NCI-H187 (cell line): Measurements from ENCODE around the gene NRCAM.
"Not testable (repeated sequence)": the region's sequence is repeated elsewhere in the genome, so short reads cannot be mapped to it uniquely, and the experiment has no call there.

ENCODE experiments used
- DNase-seq, 2 experiments: peaks; one replicate each; lab custom pipeline; 2025; lab: John Stamatoyannopoulos, UW

Gene NRCAM

GRCh38 chr7:108345710-108346336, 110.4 kb downstream of the NRCAM start:
- no peak for DNase-seq

GRCh38 chr7:108340856-108341411, 115.3 kb downstream of the NRCAM start:
- DNase-seq, result no peak

GRCh38 chr7:108340406-108340805, 115.8 kb downstream of the NRCAM start:
- not testable (repeated sequence) for DNase-seq

GRCh38 chr7:108335269-108335918, 120.8 kb downstream of the NRCAM start:
- peak; percentile 79 to 89 for DNase-seq

GRCh38 chr7:108332937-108333336, 123.3 kb downstream of the NRCAM start:
- DNase-seq, result no peak

GRCh38 chr7:108331971-108332370, 124.3 kb downstream of the NRCAM start:
- no peak for DNase-seq

- no peak for DNase-seq
These were observed 126.0 kb downstream of the NRCAM start for GRCh38 chr7:108330227-108330626.

- no peak for DNase-seq
These were observed 126.7 kb downstream of the NRCAM start for GRCh38 chr7:108329514-108329913.

- DNase-seq, result no peak
These were observed 128.0 kb downstream of the NRCAM start for GRCh38 chr7:108328174-108328651.

- DNase-seq, result no peak
These were observed 128.9 kb downstream of the NRCAM start for GRCh38 chr7:108327353-108327752.

GRCh38 chr7:108326938-108327337, 129.3 kb downstream of the NRCAM start:
- no peak for DNase-seq

- no peak for DNase-seq
These were observed 131.9 kb downstream of the NRCAM start for GRCh38 chr7:108324053-108325038.

- DNase-seq, result no peak
These were observed 133.1 kb downstream of the NRCAM start for GRCh38 chr7:108322925-108323832.

GRCh38 chr7:108322046-108322445, 134.2 kb downstream of the NRCAM start:
- no peak for DNase-seq

- no peak for DNase-seq
These were observed 134.9 kb downstream of the NRCAM start for GRCh38 chr7:108321359-108321758.

GRCh38 chr7:108316708-108317107, 139.5 kb downstream of the NRCAM start:
- no peak for DNase-seq

GRCh38 chr7:108314551-108314950, 141.7 kb downstream of the NRCAM start:
- no peak for DNase-seq

GRCh38 chr7:108314049-108314448, 142.2 kb downstream of the NRCAM start:
- DNase-seq, result no peak

GRCh38 chr7:108313086-108313485, 143.2 kb downstream of the NRCAM start:
- DNase-seq, result no peak

- DNase-seq, result no peak
These were observed 144.6 kb downstream of the NRCAM start for GRCh38 chr7:108311446-108312168.
